ENCODE data around the gene FMNL2.

GRCh38 chr2:152468899-152469692, 134.1 kb downstream of the FMNL2 start:
- TF ChIP-seq CTCF (IDR thresholded peaks at IDR 0.05) (no peak), POLR2A (IDR thresholded peaks at IDR 0.05) (no peak)

All from thyroid gland (tissue), 4 donors.